HCT116 (cell line): ENCODE data around the gene UTP15.

Experiments used
- CBX3 ChIP-seq: IDR thresholded peaks from 2 replicates; pipeline ENCODE4 v1.6.1; 2012; ENCODE audit warnings: low read depth
- CTCF ChIP-seq, 3 experiments: fragments of 200-600 bp in 1 of 3; sonication (generic) in 1 of 3; IDR thresholded peaks in 2 of 3; conservative IDR thresholded peaks in 1 of 3; 2 replicates each; pipeline ENCODE4 v1.5.1; 2012 to 2017; ENCODE audit warnings: low read depth in 2 of 3, low read length in 2 of 3, antibody characterized with exemption in 1 of 3, borderline replicate concordance in 1 of 3, control low read depth in 1 of 3, mild to moderate bottlenecking in 1 of 3, mixed read lengths in 1 of 3, mixed run types in 1 of 3, moderate library complexity in 1 of 3; ENCODE audit not compliant: insufficient read depth in 1 of 3
- EZH2 ChIP-seq: fragments of 200-600 bp; sonication (generic); IDR thresholded peaks from 2 replicates; pipeline ENCODE4 v1.6.1; 2017; ENCODE audit warnings: antibody characterized with exemption, mixed run types
- POLR2A ChIP-seq: IDR thresholded peaks from 2 replicates; pipeline ENCODE4 v1.7.0; 2011; ENCODE audit warnings: borderline replicate concordance; ENCODE audit not compliant: insufficient read depth, insufficient read length; ENCODE audit errors: extremely low read depth
- RAD21 ChIP-seq: IDR thresholded peaks from 2 replicates; pipeline ENCODE4 v1.6.1; 2012; ENCODE audit warnings: low read depth, mild to moderate bottlenecking
- REST ChIP-seq: IDR thresholded peaks from 2 replicates; pipeline ENCODE4 v1.6.1; 2012; ENCODE audit warnings: low read depth
- TCF7L2 ChIP-seq: IDR thresholded peaks from 2 replicates; pipeline ENCODE4 v1.7.0; 2011; ENCODE audit warnings: borderline replicate concordance, inconsistent platforms; ENCODE audit not compliant: insufficient read depth, insufficient read length; ENCODE audit errors: extremely low read depth
- TF ChIP-seq, protein P1 (sequence below): IDR thresholded peaks from 2 replicates; pipeline ENCODE4 v1.6.1; 2012

GRCh38 chr5:73625944-73626811 is 60.6 kb downstream of the UTP15 start, which contains the start of gene ARHGEF28:
- TF ChIP-seq EZH2: no peak
- no peak for TF ChIP-seq REST
- TF ChIP-seq CBX3: no peak
- no peak for TF ChIP-seq CTCF (IDR thresholded peaks at IDR 0.05 in 2 of 3, conservative IDR thresholded peaks at IDR 0.05 in 1 of 3; ENCODE audit: borderline replicate concordance in 1 of 3, insufficient read depth in 1 of 3, low read depth in 2 of 3, low read length in 2 of 3)
- TF ChIP-seq, protein P1, sequence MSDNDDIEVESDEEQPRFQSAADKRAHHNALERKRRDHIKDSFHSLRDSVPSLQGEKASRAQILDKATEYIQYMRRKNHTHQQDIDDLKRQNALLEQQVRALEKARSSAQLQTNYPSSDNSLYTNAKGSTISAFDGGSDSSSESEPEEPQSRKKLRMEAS: peak; percentile 35; the same call in 1 of the 2 replicates
- TF ChIP-seq RAD21: no peak
- TF ChIP-seq POLR2A: no peak
- no peak for TF ChIP-seq TCF7L2
